Hematopoietic multipotent progenitor cell treated with erythropoietin and hydrocortisone succinate and interleukin-3 and kit ligand, for 8 days (in vitro differentiated cells): ENCODE results near the gene RBM18.

Experiments
- DNase-seq: peaks from one replicate; pipeline ENCODE4 v3.0.0-alpha.2; 2015

RBM18 gene

GRCh38 chr9:122256206-122256605 lies 8.4 kb downstream of the RBM18 start:
- DNase-seq = no peak

- no peak for DNase-seq
These were observed 9.9 kb downstream of the RBM18 start for GRCh38 chr9:122254761-122255160.

GRCh38 chr9:122252796-122253195 lies 11.8 kb downstream of the RBM18 start:
- no peak for DNase-seq

- no peak for DNase-seq
These were observed 13.3 kb downstream of the RBM18 start for GRCh38 chr9:122251351-122251750.

- no peak for DNase-seq
These were observed 16.2 kb downstream of the RBM18 start for GRCh38 chr9:122248448-122248865.

- no peak for DNase-seq
These were observed 18.0 kb downstream of the RBM18 start for GRCh38 chr9:122246666-122247065.

- DNase-seq = no peak
These were observed 20.3 kb downstream of the RBM18 start for GRCh38 chr9:122244349-122244748.

- no peak for DNase-seq
These were observed 24.9 kb downstream of the RBM18 start for GRCh38 chr9:122239722-122240121.

- no peak for DNase-seq
These were observed 28.0 kb downstream of the RBM18 start for GRCh38 chr9:122236681-122237080.

GRCh38 chr9:122234022-122234748 lies 30.5 kb downstream of the RBM18 start:
- no peak for DNase-seq

- DNase-seq = no peak
These were observed 31.8 kb downstream of the RBM18 start for GRCh38 chr9:122232796-122233306.

- no peak for DNase-seq
These were observed 35.2 kb downstream of the RBM18 start for GRCh38 chr9:122229485-122229837.

- no peak for DNase-seq
These were observed 35.8 kb downstream of the RBM18 start, which contains the start of gene LHX6 for GRCh38 chr9:122228568-122229484. Gene LHX6, minus strand, starts transcription at chr9:122228957. Its CDS starts 217 bp downstream, at chr9:122228740.

GRCh38 chr9:122228191-122228567 lies 36.5 kb downstream of the RBM18 start:
- DNase-seq = no peak

- no peak for DNase-seq
These were observed 37.1 kb downstream of the RBM18 start for GRCh38 chr9:122227575-122227900.

- no peak for DNase-seq
These were observed 37.7 kb downstream of the RBM18 start for GRCh38 chr9:122226758-122227574.

GRCh38 chr9:122226142-122226757 lies 38.4 kb downstream of the RBM18 start:
- DNase-seq = no peak

GRCh38 chr9:122225312-122226141 lies 39.1 kb downstream of the RBM18 start:
- DNase-seq = no peak

- no peak for DNase-seq
These were observed 41.2 kb downstream of the RBM18 start for GRCh38 chr9:122223435-122223834.

GRCh38 chr9:122222791-122223190 lies 41.8 kb downstream of the RBM18 start:
- DNase-seq = no peak

GRCh38 chr9:122221183-122221811 lies 43.3 kb downstream of the RBM18 start:
- peak; percentile 25 for DNase-seq
